ENCODE data around the gene PLCB1. TPM values are rescaled to one million over a fixed set of nuclear protein-coding genes. Genes with fewer than 3 reads are reported as not detected.

The PLCB1 gene
- total RNA-seq, 1 experiment from 2014 or later = 6.8 TPM

GRCh38 chr20:8474027-8474668 is 342.1 kb downstream of the PLCB1 start:
- peaks cover 6% of the 10 kb centered on the region for H3K4me1 ChIP-seq (ENCODE audit: insufficient read depth, low read length, poor library complexity, severe bottlenecking)
- H3K27me3 ChIP-seq (replicated peaks; ENCODE audit: insufficient read depth, low read depth, low read length, poor library complexity) = peaks cover 5% of the 10 kb centered on the region
- POLR2A ChIA-PET (ENCODE audit: low non-redundant PET) = no interaction called here
- no peak overlapping the region for H3K4me3 ChIP-seq (ENCODE audit: low read depth, low read length, poor library complexity, severe bottlenecking)
- no peak overlapping the region for H3K27ac ChIP-seq (ENCODE audit: low read depth, low read length, poor library complexity, severe bottlenecking)
- H3K36me3 ChIP-seq (ENCODE audit: insufficient read depth, low read length, poor library complexity, severe bottlenecking) = no peaks in the 10 kb centered on the region
- BruUV-seq (replicated peaks) = no TSS peak
- CTCF ChIA-PET = no interaction called here
- no peak for TF ChIP-seq CTCF (conservative IDR thresholded peaks at IDR 0.05; ENCODE audit: low read depth, low read length)
- TF ChIP-seq EZH2 (IDR thresholded peaks at IDR 0.05; ENCODE audit: borderline replicate concordance, low read depth, low read length, poor library complexity, severe bottlenecking) = no peak
- H3K9me3 ChIP-seq (ENCODE audit: low read depth, low read length, poor library complexity, severe bottlenecking) = no peaks in the 10 kb centered on the region
- DNase-seq (ENCODE audit: low spot score) = no peak
- intact Hi-C loops (cut with micrococcal nuclease; ENCODE audit: unreplicated experiment) = no loop called here

- no peak for DNase-seq (ENCODE audit: low spot score)
- Histone ChIP-seq H3K4me3 (ENCODE audit: low read depth, low read length, poor library complexity, severe bottlenecking) (no peak overlapping the region), H3K36me3 (ENCODE audit: insufficient read depth, low read length, poor library complexity, severe bottlenecking) (no peaks in the 10 kb centered on the region), H3K27me3 (replicated peaks; ENCODE audit: insufficient read depth, low read depth, low read length, poor library complexity) (peaks cover under 1% of the 10 kb centered on the region), H3K9me3 (ENCODE audit: low read depth, low read length, poor library complexity, severe bottlenecking) (no peaks in the 10 kb centered on the region), H3K4me1 (ENCODE audit: insufficient read depth, low read length, poor library complexity, severe bottlenecking) (peaks cover 6% of the 10 kb centered on the region), H3K27ac (ENCODE audit: low read depth, low read length, poor library complexity, severe bottlenecking) (no peak overlapping the region)
- ChIA-PET POLR2A (ENCODE audit: low non-redundant PET) (no interaction called here), CTCF (no interaction called here)
- no peak for TF ChIP-seq CTCF (conservative IDR thresholded peaks at IDR 0.05; ENCODE audit: low read depth, low read length)
- no peak for TF ChIP-seq EZH2 (IDR thresholded peaks at IDR 0.05; ENCODE audit: borderline replicate concordance, low read depth, low read length, poor library complexity, severe bottlenecking)
- intact Hi-C loops (cut with micrococcal nuclease; ENCODE audit: unreplicated experiment) = no loop called here
- no TSS peak for BruUV-seq (replicated peaks)
Measured at GRCh38 chr20:8476021-8476420, 344.0 kb downstream of the PLCB1 start.

- no peaks in the 10 kb centered on the region for H3K36me3 ChIP-seq (ENCODE audit: insufficient read depth, low read length, poor library complexity, severe bottlenecking)
- H3K9me3 ChIP-seq (ENCODE audit: low read depth, low read length, poor library complexity, severe bottlenecking) = no peaks in the 10 kb centered on the region
- no peaks in the 10 kb centered on the region for H3K27me3 ChIP-seq (replicated peaks; ENCODE audit: insufficient read depth, low read depth, low read length, poor library complexity)
- ChIA-PET CTCF (no interaction called here), POLR2A (ENCODE audit: low non-redundant PET) (no interaction called here)
- intact Hi-C loops (cut with micrococcal nuclease; ENCODE audit: unreplicated experiment) = no loop called here
- TF ChIP-seq EZH2 (IDR thresholded peaks at IDR 0.05; ENCODE audit: borderline replicate concordance, low read depth, low read length, poor library complexity, severe bottlenecking) = no peak
- no peak for TF ChIP-seq CTCF (conservative IDR thresholded peaks at IDR 0.05; ENCODE audit: low read depth, low read length)
- H3K4me1 ChIP-seq (ENCODE audit: insufficient read depth, low read length, poor library complexity, severe bottlenecking) = no peaks in the 10 kb centered on the region
- H3K4me3 ChIP-seq (ENCODE audit: low read depth, low read length, poor library complexity, severe bottlenecking) = no peak overlapping the region
- no TSS peak for BruUV-seq (replicated peaks)
- DNase-seq (ENCODE audit: low spot score) = no peak
- H3K27ac ChIP-seq (ENCODE audit: low read depth, low read length, poor library complexity, severe bottlenecking) = no peak overlapping the region
Measured at GRCh38 chr20:8480597-8480996, 348.5 kb downstream of the PLCB1 start.
